Astrocyte (in vitro differentiated cells and primary cell): ENCODE data around the gene SGSM2. TPM values are rescaled to one million over a fixed set of nuclear protein-coding genes. Genes with fewer than 3 reads are reported as not detected.

ENCODE experiments used
- DNase-seq: peaks from one replicate; pipeline ENCODE4 v3.0.0-alpha.2; 2010; ENCODE audit warnings: low read depth
- FAIRE-seq: peaks from 2 replicates; lab custom pipeline; 2011; peaks lifted over from hg19 to GRCh38; lab: Jason Lieb, UNC
- H2AFZ ChIP-seq: 2 replicates; pipeline ENCODE4 v1.6.0; 2012; ENCODE audit warnings: low read depth, low read length, inconsistent platforms
- H3K27ac ChIP-seq: 2 replicates; pipeline ENCODE4 v1.5.1; 2011; ENCODE audit warnings: low read depth, low read length, inconsistent platforms
- H3K27me3 ChIP-seq: 2 replicates; pipeline ENCODE4 v1.6.0; 2011; ENCODE audit warnings: low read length, inconsistent platforms; ENCODE audit not compliant: insufficient read depth
- H3K36me3 ChIP-seq: 2 replicates; pipeline ENCODE4 v1.5.1; 2011; ENCODE audit warnings: low read length, inconsistent platforms; ENCODE audit not compliant: insufficient read depth
- H3K4me1 ChIP-seq: 2 replicates; pipeline ENCODE4 v1.5.1; 2011; ENCODE audit warnings: low read length, inconsistent platforms; ENCODE audit not compliant: insufficient read depth
- H3K4me2 ChIP-seq: 2 replicates; pipeline ENCODE4 v1.6.0; 2012; ENCODE audit warnings: low read length, inconsistent platforms
- H3K4me3 ChIP-seq: 2 replicates; pipeline ENCODE4 v1.5.1; 2011; ENCODE audit warnings: low read depth, mild to moderate bottlenecking, low read length, inconsistent platforms; ENCODE audit not compliant: insufficient read depth
- H3K79me2 ChIP-seq: 2 replicates; pipeline ENCODE4 v1.6.0; 2012; ENCODE audit warnings: mild to moderate bottlenecking, low read length, inconsistent platforms; ENCODE audit not compliant: insufficient read depth
- H3K9ac ChIP-seq: 2 replicates; pipeline ENCODE4 v1.6.0; 2012; ENCODE audit warnings: mild to moderate bottlenecking, low read length, inconsistent platforms
- H3K9me3 ChIP-seq: 2 replicates; pipeline ENCODE4 v1.5.1; 2012; ENCODE audit warnings: low read depth, mild to moderate bottlenecking, low read length, inconsistent platforms; ENCODE audit not compliant: insufficient read depth
- H4K20me1 ChIP-seq: 2 replicates; pipeline ENCODE4 v1.6.0; 2012; ENCODE audit warnings: low read length, inconsistent platforms; ENCODE audit not compliant: insufficient read depth
- H3K27ac Mint-ChIP-seq: one replicate; pipeline ENCODE4 v1.8.0; 2021; ENCODE audit warnings: mild to moderate bottlenecking, mixed read lengths; ENCODE audit not compliant: unreplicated experiment
- H3K27me3 Mint-ChIP-seq: one replicate; pipeline ENCODE4 v1.8.0; 2021; ENCODE audit warnings: low read depth, mixed read lengths; ENCODE audit not compliant: unreplicated experiment
- H3K36me3 Mint-ChIP-seq: one replicate; pipeline ENCODE4 v1.8.0; 2021; ENCODE audit warnings: low read depth, mixed read lengths; ENCODE audit not compliant: unreplicated experiment
- H3K4me1 Mint-ChIP-seq: one replicate; pipeline ENCODE4 v1.8.0; 2021; ENCODE audit warnings: low read depth, mixed read lengths; ENCODE audit not compliant: unreplicated experiment
- H3K4me3 Mint-ChIP-seq: one replicate; pipeline ENCODE4 v1.8.0; 2021; ENCODE audit warnings: mild to moderate bottlenecking, moderate library complexity, mixed read lengths; ENCODE audit not compliant: unreplicated experiment
- H3K9me3 Mint-ChIP-seq: one replicate; pipeline ENCODE4 v1.8.0; 2021; ENCODE audit warnings: mild to moderate bottlenecking, mixed read lengths; ENCODE audit not compliant: unreplicated experiment
- CTCF ChIP-seq: IDR thresholded peaks from 2 replicates; pipeline ENCODE4 v1.5.1; 2011; ENCODE audit warnings: low read depth, mild to moderate bottlenecking, inconsistent platforms, low read length, moderate library complexity; ENCODE audit not compliant: insufficient read depth
- EZH2 ChIP-seq: IDR thresholded peaks from 2 replicates; pipeline ENCODE4 v1.6.1; 2012; ENCODE audit warnings: mild to moderate bottlenecking, low read length, inconsistent platforms; ENCODE audit not compliant: insufficient read depth
- total RNA-seq: library from RNA; stranded (reverse); gene quantifications from 2 replicates; pipeline ENCODE4 v1.2.1, GENCODE V29; 2021

Gene SGSM2
- total RNA-seq, 1 donor from 2014 or later: 62.1 TPM

GRCh38 chr17:2400877-2401425 is 63.6 kb downstream of the SGSM2 start, which contains the start of gene MNT:
Gene MNT (minus strand): TSS chr17:2401060. CDS start chr17:2400712, 348 bp downstream.
- peak within 1 kb of the TSS; percentile 93 for H3K4me2 ChIP-seq
- no peaks in the 10 kb centered on the region for H3K9me3 ChIP-seq
- H3K36me3 Mint-ChIP-seq: no peaks in the 10 kb centered on the region
- H3K9me3 Mint-ChIP-seq: no peaks in the 10 kb centered on the region
- peak within 1 kb of the TSS; percentile 100 for H3K27ac ChIP-seq
- peaks cover 20% of the 10 kb centered on the region for H4K20me1 ChIP-seq
- peaks cover 37% of the 10 kb centered on the region for H3K4me1 Mint-ChIP-seq
- peak within 1 kb of the TSS; percentile 98 for H3K9ac ChIP-seq
- H3K27ac Mint-ChIP-seq: peak within 1 kb of the TSS; percentile 99
- H3K4me3 Mint-ChIP-seq: peak within 1 kb of the TSS; percentile 96
- no peaks in the 10 kb centered on the region for H3K36me3 ChIP-seq
- no peaks in the 10 kb centered on the region for H3K27me3 ChIP-seq
- no peaks in the 10 kb centered on the region for H3K27me3 Mint-ChIP-seq
- FAIRE-seq (no peak), DNase-seq (peak; percentile 87)
- peaks cover 40% of the 10 kb centered on the region for H3K79me2 ChIP-seq
- H2AFZ ChIP-seq: peak within 1 kb of the TSS; percentile 65
- TF ChIP-seq CTCF (no peak), EZH2 (no peak)
- H3K4me3 ChIP-seq: peak within 1 kb of the TSS; percentile 84
- H3K4me1 ChIP-seq: peaks cover 57% of the 10 kb centered on the region

- H3K4me2 ChIP-seq: peak overlapping the region; percentile 93
- H3K4me3 ChIP-seq: peak overlapping the region; percentile 84
- no peaks in the 10 kb centered on the region for H3K27me3 ChIP-seq
- peak overlapping the region; percentile 65 for H2AFZ ChIP-seq
- peaks cover 34% of the 10 kb centered on the region for H3K79me2 ChIP-seq
- TF ChIP-seq CTCF (no peak), EZH2 (no peak)
- H3K9ac ChIP-seq: peak overlapping the region; percentile 98
- peaks cover 15% of the 10 kb centered on the region for H4K20me1 ChIP-seq
- H3K9me3 ChIP-seq: no peaks in the 10 kb centered on the region
- peak; percentile 88 for FAIRE-seq
- peak overlapping the region; percentile 90 for H3K4me3 Mint-ChIP-seq
- H3K4me1 Mint-ChIP-seq: peaks cover 40% of the 10 kb centered on the region
- no peaks in the 10 kb centered on the region for H3K36me3 Mint-ChIP-seq
- DNase-seq: peak; percentile 99
- H3K9me3 Mint-ChIP-seq: no peaks in the 10 kb centered on the region
- H3K27ac ChIP-seq: peak overlapping the region; percentile 100
- H3K4me1 ChIP-seq: peaks cover 57% of the 10 kb centered on the region
- no peaks in the 10 kb centered on the region for H3K36me3 ChIP-seq
- H3K27me3 Mint-ChIP-seq: no peaks in the 10 kb centered on the region
- H3K27ac Mint-ChIP-seq: peak overlapping the region; percentile 95
Observed at GRCh38 chr17:2401426-2402221, 64.3 kb downstream of the SGSM2 start.
